Prostate gland (tissue), 2 donors: ENCODE data around the gene SLC12A3. TPM values are rescaled to one million over a fixed set of nuclear protein-coding genes. Genes with fewer than 3 reads are reported as not detected.
"Not testable (repeated sequence)": the region's sequence is repeated elsewhere in the genome, so short reads cannot be mapped to it uniquely, and the experiment has no call there.

Source experiments
- DNase-seq: peaks from one replicate; pipeline ENCODE4 v3.0.0-alpha.2; 2019; ENCODE audit warnings: low spot score
- H3K27ac ChIP-seq, 2 donors: fragments of 200-600 bp; sonication (generic); 2 replicates each; pipeline ENCODE4 v1.5.1; 2017 to 2019
- H3K27me3 ChIP-seq: fragments of 200-600 bp; sonication (generic); replicated peaks from 2 replicates; pipeline ENCODE4 v1.5.1; 2019; ENCODE audit not compliant: insufficient read depth
- H3K36me3 ChIP-seq, 2 donors: fragments of 200-600 bp; sonication (generic); 1 replicate in 1 of 2; 2 replicates in 1 of 2; pipeline versions ENCODE4 v1.5.1 to v1.8.1; 2017 to 2019
- H3K4me1 ChIP-seq: fragments of 200-600 bp; sonication (generic); replicated peaks from 2 replicates; pipeline ENCODE4 v1.5.1; 2019
- H3K4me3 ChIP-seq, 2 donors: fragments of 200-600 bp; sonication (generic); 2 replicates each; pipeline ENCODE4 v1.5.1; 2017 to 2019
- H3K9me3 ChIP-seq: fragments of 200-600 bp; sonication (generic); 2 replicates; pipeline ENCODE4 v1.5.1; 2017
- POLR2A ChIP-seq: fragments of 450-650 bp; IDR thresholded peaks from one replicate; pipeline ENCODE4 v1.6.1; 2016; ENCODE audit warnings: antibody characterized with exemption, mild to moderate bottlenecking
- POLR2AphosphoS5 ChIP-seq: sonication (generic); formaldehyde crosslinking; IDR thresholded peaks from one replicate; pipeline ENCODE4 v1.6.1; 2017; ENCODE audit warnings: antibody characterized with exemption
- WGBS: methylation state at CpG from one replicate; pipeline ENCODE4 v1.1.5; 2018; 5-methylcytosine and 5-hydroxymethylcytosine counted together
- intact Hi-C: fragments of 100-400 bp; cut with DNase I; formaldehyde crosslinking; loops from one replicate; pipeline ENCODE4 v1.14.2; 2022
- total RNA-seq, 2 donors: library from RNA; depleted of rRNA; stranded (reverse); fragments of >200 nt; gene quantifications; one replicate each; pipeline ENCODE4 v1.1.0, GENCODE V29; 2016
- TF ChIP-seq, protein P1 (sequence below), 4 experiments: fragments of 200-600 bp in 2 of 4; fragments of 450-650 bp in 2 of 4; sonication (generic) in 2 of 4; IDR thresholded peaks; 1 replicate in 3 of 4; 2 replicates in 1 of 4; pipeline ENCODE4 v1.5.1; 2016 to 2019; ENCODE audit warnings: antibody characterized with exemption in 4 of 4, mild to moderate bottlenecking in 2 of 4, moderate library complexity in 2 of 4

Gene SLC12A3
- total RNA-seq, 2 donors from 2014 or later = 0.23 TPM; not detected in 1

DNA sequence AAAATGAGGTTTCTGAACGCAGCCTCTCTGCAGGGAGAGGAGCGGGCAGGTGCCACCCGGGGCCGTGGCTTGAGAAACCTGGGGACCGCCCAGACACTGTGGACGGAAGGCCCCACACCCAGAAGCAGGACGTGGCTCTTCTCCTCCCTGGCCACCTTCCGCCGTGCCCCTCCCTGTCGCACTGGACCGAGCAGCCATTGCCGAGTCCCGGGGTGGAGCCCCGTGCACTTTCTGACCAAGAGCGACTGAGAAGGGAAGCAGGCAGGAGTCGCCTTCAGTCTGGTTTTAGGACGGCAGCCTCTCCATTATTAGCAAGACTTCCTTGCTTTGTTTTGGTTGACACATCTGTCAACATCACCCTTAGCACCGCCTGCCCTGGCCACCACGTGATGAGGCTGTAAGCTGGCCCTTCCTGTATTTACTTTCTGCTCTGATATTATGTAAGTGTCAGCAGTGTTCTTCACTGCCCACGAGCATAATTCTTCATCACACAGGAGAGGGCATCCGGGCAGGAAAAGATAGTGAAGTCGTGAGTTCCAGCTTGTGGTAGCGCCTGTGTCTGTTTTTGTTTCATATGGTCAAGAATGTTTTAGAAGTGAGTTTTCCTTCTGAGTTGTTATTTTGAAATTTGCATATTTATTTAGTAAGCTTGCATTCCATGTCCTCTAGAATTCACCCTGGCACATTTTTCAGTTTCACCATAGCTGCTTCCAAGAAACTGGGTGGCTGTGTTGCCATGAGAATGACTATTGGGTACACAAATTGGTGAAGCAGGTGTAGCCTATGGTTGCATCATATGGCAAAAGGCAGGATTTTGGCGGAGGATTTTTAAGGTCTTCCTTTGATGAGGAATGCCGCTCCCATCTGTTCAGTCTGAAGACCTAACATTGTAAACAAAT, 68.0 kb downstream of the SLC12A3 start:
- H3K4me1 ChIP-seq = no peaks in the 10 kb centered on the region
- peak overlapping the region; percentile 86 to 90 for H3K4me3 ChIP-seq
- no peaks in the 10 kb centered on the region for H3K9me3 ChIP-seq
- no peaks in the 10 kb centered on the region for H3K27me3 ChIP-seq
- H3K27ac ChIP-seq = peak overlapping the region; percentile 98 to 99
- TF ChIP-seq, protein P1, sequence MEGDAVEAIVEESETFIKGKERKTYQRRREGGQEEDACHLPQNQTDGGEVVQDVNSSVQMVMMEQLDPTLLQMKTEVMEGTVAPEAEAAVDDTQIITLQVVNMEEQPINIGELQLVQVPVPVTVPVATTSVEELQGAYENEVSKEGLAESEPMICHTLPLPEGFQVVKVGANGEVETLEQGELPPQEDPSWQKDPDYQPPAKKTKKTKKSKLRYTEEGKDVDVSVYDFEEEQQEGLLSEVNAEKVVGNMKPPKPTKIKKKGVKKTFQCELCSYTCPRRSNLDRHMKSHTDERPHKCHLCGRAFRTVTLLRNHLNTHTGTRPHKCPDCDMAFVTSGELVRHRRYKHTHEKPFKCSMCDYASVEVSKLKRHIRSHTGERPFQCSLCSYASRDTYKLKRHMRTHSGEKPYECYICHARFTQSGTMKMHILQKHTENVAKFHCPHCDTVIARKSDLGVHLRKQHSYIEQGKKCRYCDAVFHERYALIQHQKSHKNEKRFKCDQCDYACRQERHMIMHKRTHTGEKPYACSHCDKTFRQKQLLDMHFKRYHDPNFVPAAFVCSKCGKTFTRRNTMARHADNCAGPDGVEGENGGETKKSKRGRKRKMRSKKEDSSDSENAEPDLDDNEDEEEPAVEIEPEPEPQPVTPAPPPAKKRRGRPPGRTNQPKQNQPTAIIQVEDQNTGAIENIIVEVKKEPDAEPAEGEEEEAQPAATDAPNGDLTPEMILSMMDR (IDR thresholded peaks at IDR 0.05) = peak in 1 of 4 experiments; percentile 9
- peak; percentile 71 for TF ChIP-seq POLR2A
- peak; percentile 91 for TF ChIP-seq POLR2AphosphoS5
- WGBS = 2% methylated on average over 25 of the region's 25 CpGs
- DNase-seq = peak; percentile 81
- intact Hi-C loops = loop anchor here (2.0 to 10.0 kb wide), 2 partner anchors 56 to 198 kb away; partner anchors contain the start of genes NLRC5 and NUP93
- H3K36me3 ChIP-seq = peaks cover 0 to 12% of the 10 kb centered on the region in 2 donors

DNA sequence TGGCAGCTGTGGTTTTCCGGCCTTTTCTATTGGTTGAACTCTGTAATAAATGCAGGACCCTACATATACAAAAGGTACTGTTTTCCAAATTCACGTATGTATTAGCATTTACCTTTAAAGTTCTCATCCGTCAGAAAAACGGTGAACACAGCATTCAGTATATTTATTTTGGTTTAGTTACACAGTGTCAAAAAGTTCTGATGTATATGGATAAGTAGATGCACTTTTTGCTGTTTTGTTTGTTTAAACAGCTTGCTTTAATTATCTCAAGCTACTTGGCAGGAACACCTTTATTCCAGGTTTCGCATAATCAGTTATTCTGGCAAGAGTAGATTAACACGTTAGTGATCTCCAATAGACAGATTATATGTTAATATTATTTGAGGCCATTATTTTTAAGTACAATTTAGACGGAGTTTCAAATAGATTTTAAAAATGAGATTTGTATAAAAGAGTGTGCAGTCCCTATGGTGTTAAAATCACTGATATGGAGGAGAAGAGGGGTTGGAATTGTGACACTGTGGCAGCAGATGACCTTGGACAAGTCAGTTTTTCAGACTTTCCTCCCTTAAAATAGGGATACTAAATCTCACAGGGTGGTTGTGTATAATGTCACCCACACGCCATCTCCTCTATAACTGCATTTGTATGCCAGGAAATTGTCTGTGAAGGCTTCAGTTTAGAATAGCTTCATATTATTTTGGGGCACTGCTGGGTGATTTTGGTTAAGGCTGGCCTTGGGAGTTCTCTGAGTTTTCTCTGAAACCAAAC, 69.0 kb downstream of the SLC12A3 start:
- TF ChIP-seq POLR2A = no peak
- no peak for TF ChIP-seq POLR2AphosphoS5
- TF ChIP-seq, protein P1 (IDR thresholded peaks at IDR 0.05) = no peak
- H3K27ac ChIP-seq = peak overlapping the region; percentile 98 to 99
- intact Hi-C loops = loop anchor here (2.0 to 10.0 kb wide), 2 partner anchors 55 to 199 kb away; partner anchors contain the start of genes NLRC5 and NUP93
- no peaks in the 10 kb centered on the region for H3K27me3 ChIP-seq
- 8% methylated on average over 8 of the region's 8 CpGs for WGBS
- no peaks in the 10 kb centered on the region for H3K4me1 ChIP-seq
- H3K4me3 ChIP-seq = peak overlapping the region; percentile 86 to 90
- H3K9me3 ChIP-seq = no peaks in the 10 kb centered on the region
- no peak for DNase-seq
- H3K36me3 ChIP-seq = peaks cover 4 to 18% of the 10 kb centered on the region in 2 donors

GRCh38 chr16:56934599-56935145, 69.7 kb downstream of the SLC12A3 start:
- not testable (repeated sequence) for DNase-seq, H3K27me3 ChIP-seq, H3K9me3 ChIP-seq, H3K4me1 ChIP-seq
- peak overlapping the region; percentile 86 to 90 for H3K4me3 ChIP-seq
- intact Hi-C loops = loop anchor here (10.0 kb wide), 1 partner anchor 200 kb away; the partner anchor contains the start of gene NUP93
- H3K36me3 ChIP-seq = peaks cover 10 to 22% of the 10 kb centered on the region in 2 donors
- H3K27ac ChIP-seq = peak overlapping the region; percentile 98 to 99
- WGBS = 29% methylated on average over 8 of the region's 8 CpGs

DNA sequence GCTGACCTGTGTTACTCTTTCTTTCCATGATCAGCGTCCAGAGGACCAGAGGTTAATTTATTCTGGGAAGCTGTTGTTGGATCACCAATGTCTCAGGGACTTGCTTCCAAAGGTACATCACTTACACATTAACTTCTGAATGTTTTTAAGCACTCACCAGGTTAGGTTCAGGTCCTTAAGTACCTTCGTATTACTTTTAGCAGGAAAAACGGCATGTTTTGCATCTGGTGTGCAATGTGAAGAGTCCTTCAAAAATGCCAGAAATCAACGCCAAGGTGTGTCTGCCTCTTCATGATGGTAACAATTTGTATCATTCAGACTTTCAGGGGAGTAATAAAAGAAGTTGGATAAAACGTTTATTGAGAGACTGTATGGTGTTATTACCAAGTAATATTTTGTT, 70.2 kb downstream of the SLC12A3 start:
- Histone ChIP-seq H3K4me1 (no peaks in the 10 kb centered on the region), H3K4me3 (peak overlapping the region; percentile 86 to 90), H3K27ac (peak overlapping the region; percentile 42 to 98), H3K27me3 (no peaks in the 10 kb centered on the region), H3K36me3 (peaks cover 16 to 27% of the 10 kb centered on the region in 2 donors), H3K9me3 (no peaks in the 10 kb centered on the region)
- 22% methylated on average over 5 of the region's 5 CpGs for WGBS
- no peak for DNase-seq
- intact Hi-C loops = loop anchor here (10.0 kb wide), 1 partner anchor 200 kb away; the partner anchor contains the start of gene NUP93
- no peak for TF ChIP-seq POLR2AphosphoS5
- TF ChIP-seq POLR2A = no peak
- TF ChIP-seq, protein P1 (IDR thresholded peaks at IDR 0.05) = no peak
